ENCODE data around the gene GRK5.

- TF ChIP-seq CTCF (conservative IDR thresholded peaks at IDR 0.05; ENCODE audit: low read depth, low read length) (no peak), EZH2 (IDR thresholded peaks at IDR 0.05; ENCODE audit: borderline replicate concordance, low read depth, low read length, poor library complexity, severe bottlenecking) (no peak)
These were observed 44.7 kb downstream of the GRK5 start for GRCh38 chr10:119252051-119252465.
